ENCODE data around the gene GABRA4.

GABRA4 gene

GRCh38 chr4:46993075-46994006 lies at the start of gene GABRA4:
Gene GABRA4 (minus strand): TSS chr4:46993581. CDS start chr4:46993424, 157 bp downstream.
- no peak within 1 kb of the TSS for H3K9ac ChIP-seq (ENCODE audit: low read depth, low read length)
- H3K4me1 ChIP-seq (ENCODE audit: control insufficient read depth, insufficient read depth, low read length): no peaks in the 10 kb centered on the region
- H3K27me3 ChIP-seq (ENCODE audit: control insufficient read depth, insufficient read depth, low read length): peaks cover 69% of the 10 kb centered on the region
- H3K4me3 ChIP-seq (ENCODE audit: low read depth, low read length): peak within 1 kb of the TSS; percentile 82
- no peaks in the 10 kb centered on the region for H3K9me3 ChIP-seq (ENCODE audit: control insufficient read depth, insufficient read depth, low read length)
- H3K36me3 ChIP-seq (ENCODE audit: control insufficient read depth, insufficient read depth, low read length): no peaks in the 10 kb centered on the region
- no peak within 1 kb of the TSS for H3K27ac ChIP-seq (ENCODE audit: low read depth, low read length)

- Histone ChIP-seq H3K27ac (ENCODE audit: low read depth, low read length) (no peak overlapping the region), H3K4me1 (ENCODE audit: control insufficient read depth, insufficient read depth, low read length) (no peaks in the 10 kb centered on the region), H3K9ac (ENCODE audit: low read depth, low read length) (no peak overlapping the region), H3K36me3 (ENCODE audit: control insufficient read depth, insufficient read depth, low read length) (no peaks in the 10 kb centered on the region), H3K9me3 (ENCODE audit: control insufficient read depth, insufficient read depth, low read length) (no peaks in the 10 kb centered on the region), H3K27me3 (ENCODE audit: control insufficient read depth, insufficient read depth, low read length) (no peaks in the 10 kb centered on the region), H3K4me3 (ENCODE audit: low read depth, low read length) (no peak overlapping the region)
Measured at GRCh38 chr4:47040828-47041227, 47.4 kb upstream of the GABRA4 start.

GRCh38 chr4:47038263-47038662 lies 44.9 kb upstream of the GABRA4 start:
- Histone ChIP-seq H3K27me3 (ENCODE audit: control insufficient read depth, insufficient read depth, low read length) (peaks cover 3% of the 10 kb centered on the region; the same call in 1 of the 2 replicates), H3K4me3 (ENCODE audit: low read depth, low read length) (no peak overlapping the region), H3K9me3 (ENCODE audit: control insufficient read depth, insufficient read depth, low read length) (no peaks in the 10 kb centered on the region)

GRCh38 chr4:47032405-47033106 lies 39.2 kb upstream of the GABRA4 start:
- Histone ChIP-seq H3K27me3 (ENCODE audit: control insufficient read depth, insufficient read depth, low read length) (peaks cover 30% of the 10 kb centered on the region), H3K36me3 (ENCODE audit: control insufficient read depth, insufficient read depth, low read length) (no peaks in the 10 kb centered on the region), H3K9me3 (ENCODE audit: control insufficient read depth, insufficient read depth, low read length) (no peaks in the 10 kb centered on the region), H3K27ac (ENCODE audit: low read depth, low read length) (no peak overlapping the region), H3K4me1 (ENCODE audit: control insufficient read depth, insufficient read depth, low read length) (peaks cover 4% of the 10 kb centered on the region), H3K4me3 (ENCODE audit: low read depth, low read length) (peak overlapping the region; percentile 84), H3K9ac (ENCODE audit: low read depth, low read length) (no peak overlapping the region)

More at GRCh38 chr4:47038263-47038662, 44.9 kb upstream of the GABRA4 start:
- Histone ChIP-seq H3K36me3 (ENCODE audit: control insufficient read depth, insufficient read depth, low read length) (no peaks in the 10 kb centered on the region), H3K9ac (ENCODE audit: low read depth, low read length) (no peak overlapping the region), H3K27ac (ENCODE audit: low read depth, low read length) (no peak overlapping the region), H3K4me1 (ENCODE audit: control insufficient read depth, insufficient read depth, low read length) (no peaks in the 10 kb centered on the region)

GRCh38 chr4:47031751-47032404 lies 38.5 kb upstream of the GABRA4 start:
- no peak overlapping the region for H3K9ac ChIP-seq (ENCODE audit: low read depth, low read length)
- no peak overlapping the region for H3K27ac ChIP-seq (ENCODE audit: low read depth, low read length)
- H3K27me3 ChIP-seq (ENCODE audit: control insufficient read depth, insufficient read depth, low read length): peaks cover 30% of the 10 kb centered on the region
- no peaks in the 10 kb centered on the region for H3K36me3 ChIP-seq (ENCODE audit: control insufficient read depth, insufficient read depth, low read length)
- H3K4me1 ChIP-seq (ENCODE audit: control insufficient read depth, insufficient read depth, low read length): peaks cover 4% of the 10 kb centered on the region
- H3K4me3 ChIP-seq (ENCODE audit: low read depth, low read length): peak overlapping the region; percentile 84
- no peaks in the 10 kb centered on the region for H3K9me3 ChIP-seq (ENCODE audit: control insufficient read depth, insufficient read depth, low read length)

- Histone ChIP-seq H3K4me1 (ENCODE audit: control insufficient read depth, insufficient read depth, low read length) (peaks cover 4% of the 10 kb centered on the region), H3K9me3 (ENCODE audit: control insufficient read depth, insufficient read depth, low read length) (no peaks in the 10 kb centered on the region), H3K9ac (ENCODE audit: low read depth, low read length) (peak within 1 kb of the TSS; percentile 44; the same call in 1 of the 2 replicates), H3K27me3 (ENCODE audit: control insufficient read depth, insufficient read depth, low read length) (peaks cover 30% of the 10 kb centered on the region), H3K36me3 (ENCODE audit: control insufficient read depth, insufficient read depth, low read length) (no peaks in the 10 kb centered on the region), H3K27ac (ENCODE audit: low read depth, low read length) (no peak within 1 kb of the TSS), H3K4me3 (ENCODE audit: low read depth, low read length) (peak within 1 kb of the TSS; percentile 84)
Measured at GRCh38 chr4:47031011-47031678, 37.8 kb upstream of the GABRA4 start, which contains the start of gene GABRB1. Gene GABRB1 (plus strand): TSS chr4:47031567.

GRCh38 chr4:47017494-47017893 lies 24.1 kb upstream of the GABRA4 start:
- Histone ChIP-seq H3K9ac (ENCODE audit: low read depth, low read length) (no peak overlapping the region), H3K9me3 (ENCODE audit: control insufficient read depth, insufficient read depth, low read length) (no peaks in the 10 kb centered on the region), H3K27me3 (ENCODE audit: control insufficient read depth, insufficient read depth, low read length) (no peaks in the 10 kb centered on the region), H3K27ac (ENCODE audit: low read depth, low read length) (no peak overlapping the region), H3K36me3 (ENCODE audit: control insufficient read depth, insufficient read depth, low read length) (no peaks in the 10 kb centered on the region), H3K4me1 (ENCODE audit: control insufficient read depth, insufficient read depth, low read length) (no peaks in the 10 kb centered on the region), H3K4me3 (ENCODE audit: low read depth, low read length) (no peak overlapping the region)

GRCh38 chr4:47017081-47017480 lies 23.7 kb upstream of the GABRA4 start:
- Histone ChIP-seq H3K27me3 (ENCODE audit: control insufficient read depth, insufficient read depth, low read length) (no peaks in the 10 kb centered on the region), H3K4me3 (ENCODE audit: low read depth, low read length) (no peak overlapping the region), H3K27ac (ENCODE audit: low read depth, low read length) (no peak overlapping the region), H3K9ac (ENCODE audit: low read depth, low read length) (no peak overlapping the region), H3K36me3 (ENCODE audit: control insufficient read depth, insufficient read depth, low read length) (no peaks in the 10 kb centered on the region), H3K4me1 (ENCODE audit: control insufficient read depth, insufficient read depth, low read length) (no peaks in the 10 kb centered on the region), H3K9me3 (ENCODE audit: control insufficient read depth, insufficient read depth, low read length) (no peaks in the 10 kb centered on the region)

- H3K4me1 ChIP-seq (ENCODE audit: control insufficient read depth, insufficient read depth, low read length): no peaks in the 10 kb centered on the region
- no peaks in the 10 kb centered on the region for H3K27me3 ChIP-seq (ENCODE audit: control insufficient read depth, insufficient read depth, low read length)
- no peaks in the 10 kb centered on the region for H3K9me3 ChIP-seq (ENCODE audit: control insufficient read depth, insufficient read depth, low read length)
- H3K4me3 ChIP-seq (ENCODE audit: low read depth, low read length): no peak overlapping the region
- H3K27ac ChIP-seq (ENCODE audit: low read depth, low read length): no peak overlapping the region
- no peak overlapping the region for H3K9ac ChIP-seq (ENCODE audit: low read depth, low read length)
- H3K36me3 ChIP-seq (ENCODE audit: control insufficient read depth, insufficient read depth, low read length): no peaks in the 10 kb centered on the region
Measured at GRCh38 chr4:47013373-47013772, 20.0 kb upstream of the GABRA4 start.

- H3K27me3 ChIP-seq (ENCODE audit: control insufficient read depth, insufficient read depth, low read length): no peaks in the 10 kb centered on the region
- no peak overlapping the region for H3K9ac ChIP-seq (ENCODE audit: low read depth, low read length)
- H3K4me3 ChIP-seq (ENCODE audit: low read depth, low read length): no peak overlapping the region
- no peak overlapping the region for H3K27ac ChIP-seq (ENCODE audit: low read depth, low read length)
- no peaks in the 10 kb centered on the region for H3K4me1 ChIP-seq (ENCODE audit: control insufficient read depth, insufficient read depth, low read length)
- no peaks in the 10 kb centered on the region for H3K36me3 ChIP-seq (ENCODE audit: control insufficient read depth, insufficient read depth, low read length)
- H3K9me3 ChIP-seq (ENCODE audit: control insufficient read depth, insufficient read depth, low read length): no peaks in the 10 kb centered on the region
Measured at GRCh38 chr4:47012676-47013075, 19.3 kb upstream of the GABRA4 start.

Data from HUES48 (cell line).